ENCODE results near the gene SLFN11.

DNA sequence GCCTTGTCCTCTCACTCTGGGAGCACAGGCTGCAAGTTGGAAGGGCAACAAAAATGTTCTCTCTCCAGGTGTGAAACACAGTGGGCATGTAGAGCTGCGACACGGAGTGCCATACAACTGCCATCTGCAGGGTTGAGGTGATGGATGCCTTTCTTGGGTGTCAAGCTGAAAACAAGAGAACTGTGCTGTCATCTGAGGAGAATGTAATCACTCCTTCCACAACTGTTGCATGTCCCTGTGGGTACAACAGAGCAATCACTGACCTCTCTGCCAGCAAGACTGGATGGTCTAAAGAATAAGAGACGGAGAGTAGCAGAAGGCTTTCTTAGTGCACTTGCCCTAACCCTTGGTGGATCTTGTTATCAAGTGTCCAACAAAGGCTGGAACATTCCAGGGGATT, 29.2 kb downstream of the SLFN11 start:
- TF ChIP-seq, protein P1, sequence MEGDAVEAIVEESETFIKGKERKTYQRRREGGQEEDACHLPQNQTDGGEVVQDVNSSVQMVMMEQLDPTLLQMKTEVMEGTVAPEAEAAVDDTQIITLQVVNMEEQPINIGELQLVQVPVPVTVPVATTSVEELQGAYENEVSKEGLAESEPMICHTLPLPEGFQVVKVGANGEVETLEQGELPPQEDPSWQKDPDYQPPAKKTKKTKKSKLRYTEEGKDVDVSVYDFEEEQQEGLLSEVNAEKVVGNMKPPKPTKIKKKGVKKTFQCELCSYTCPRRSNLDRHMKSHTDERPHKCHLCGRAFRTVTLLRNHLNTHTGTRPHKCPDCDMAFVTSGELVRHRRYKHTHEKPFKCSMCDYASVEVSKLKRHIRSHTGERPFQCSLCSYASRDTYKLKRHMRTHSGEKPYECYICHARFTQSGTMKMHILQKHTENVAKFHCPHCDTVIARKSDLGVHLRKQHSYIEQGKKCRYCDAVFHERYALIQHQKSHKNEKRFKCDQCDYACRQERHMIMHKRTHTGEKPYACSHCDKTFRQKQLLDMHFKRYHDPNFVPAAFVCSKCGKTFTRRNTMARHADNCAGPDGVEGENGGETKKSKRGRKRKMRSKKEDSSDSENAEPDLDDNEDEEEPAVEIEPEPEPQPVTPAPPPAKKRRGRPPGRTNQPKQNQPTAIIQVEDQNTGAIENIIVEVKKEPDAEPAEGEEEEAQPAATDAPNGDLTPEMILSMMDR (IDR thresholded peaks at IDR 0.05; ENCODE audit: insufficient read depth, low read length): no peak
- TF ChIP-seq, protein P2, sequence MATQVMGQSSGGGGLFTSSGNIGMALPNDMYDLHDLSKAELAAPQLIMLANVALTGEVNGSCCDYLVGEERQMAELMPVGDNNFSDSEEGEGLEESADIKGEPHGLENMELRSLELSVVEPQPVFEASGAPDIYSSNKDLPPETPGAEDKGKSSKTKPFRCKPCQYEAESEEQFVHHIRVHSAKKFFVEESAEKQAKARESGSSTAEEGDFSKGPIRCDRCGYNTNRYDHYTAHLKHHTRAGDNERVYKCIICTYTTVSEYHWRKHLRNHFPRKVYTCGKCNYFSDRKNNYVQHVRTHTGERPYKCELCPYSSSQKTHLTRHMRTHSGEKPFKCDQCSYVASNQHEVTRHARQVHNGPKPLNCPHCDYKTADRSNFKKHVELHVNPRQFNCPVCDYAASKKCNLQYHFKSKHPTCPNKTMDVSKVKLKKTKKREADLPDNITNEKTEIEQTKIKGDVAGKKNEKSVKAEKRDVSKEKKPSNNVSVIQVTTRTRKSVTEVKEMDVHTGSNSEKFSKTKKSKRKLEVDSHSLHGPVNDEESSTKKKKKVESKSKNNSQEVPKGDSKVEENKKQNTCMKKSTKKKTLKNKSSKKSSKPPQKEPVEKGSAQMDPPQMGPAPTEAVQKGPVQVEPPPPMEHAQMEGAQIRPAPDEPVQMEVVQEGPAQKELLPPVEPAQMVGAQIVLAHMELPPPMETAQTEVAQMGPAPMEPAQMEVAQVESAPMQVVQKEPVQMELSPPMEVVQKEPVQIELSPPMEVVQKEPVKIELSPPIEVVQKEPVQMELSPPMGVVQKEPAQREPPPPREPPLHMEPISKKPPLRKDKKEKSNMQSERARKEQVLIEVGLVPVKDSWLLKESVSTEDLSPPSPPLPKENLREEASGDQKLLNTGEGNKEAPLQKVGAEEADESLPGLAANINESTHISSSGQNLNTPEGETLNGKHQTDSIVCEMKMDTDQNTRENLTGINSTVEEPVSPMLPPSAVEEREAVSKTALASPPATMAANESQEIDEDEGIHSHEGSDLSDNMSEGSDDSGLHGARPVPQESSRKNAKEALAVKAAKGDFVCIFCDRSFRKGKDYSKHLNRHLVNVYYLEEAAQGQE (IDR thresholded peaks at IDR 0.05; ENCODE audit: insufficient replicate concordance, low read depth): no peak
- no peak for TF ChIP-seq POLR2AphosphoS5 (IDR thresholded peaks at IDR 0.05; ENCODE audit: low read depth)
- no peak for TF ChIP-seq GABPA (IDR thresholded peaks at IDR 0.05; ENCODE audit: low read depth)
- TF ChIP-seq SPI1 (IDR thresholded peaks at IDR 0.05; ENCODE audit: borderline replicate concordance, low read depth): no peak
